Measurements from ENCODE around the gene PCDHGA4.
"Not testable (repeated sequence)": the region's sequence is repeated elsewhere in the genome, so short reads cannot be mapped to it uniquely, and the experiment has no call there.

PCDHGA4 gene

DNA sequence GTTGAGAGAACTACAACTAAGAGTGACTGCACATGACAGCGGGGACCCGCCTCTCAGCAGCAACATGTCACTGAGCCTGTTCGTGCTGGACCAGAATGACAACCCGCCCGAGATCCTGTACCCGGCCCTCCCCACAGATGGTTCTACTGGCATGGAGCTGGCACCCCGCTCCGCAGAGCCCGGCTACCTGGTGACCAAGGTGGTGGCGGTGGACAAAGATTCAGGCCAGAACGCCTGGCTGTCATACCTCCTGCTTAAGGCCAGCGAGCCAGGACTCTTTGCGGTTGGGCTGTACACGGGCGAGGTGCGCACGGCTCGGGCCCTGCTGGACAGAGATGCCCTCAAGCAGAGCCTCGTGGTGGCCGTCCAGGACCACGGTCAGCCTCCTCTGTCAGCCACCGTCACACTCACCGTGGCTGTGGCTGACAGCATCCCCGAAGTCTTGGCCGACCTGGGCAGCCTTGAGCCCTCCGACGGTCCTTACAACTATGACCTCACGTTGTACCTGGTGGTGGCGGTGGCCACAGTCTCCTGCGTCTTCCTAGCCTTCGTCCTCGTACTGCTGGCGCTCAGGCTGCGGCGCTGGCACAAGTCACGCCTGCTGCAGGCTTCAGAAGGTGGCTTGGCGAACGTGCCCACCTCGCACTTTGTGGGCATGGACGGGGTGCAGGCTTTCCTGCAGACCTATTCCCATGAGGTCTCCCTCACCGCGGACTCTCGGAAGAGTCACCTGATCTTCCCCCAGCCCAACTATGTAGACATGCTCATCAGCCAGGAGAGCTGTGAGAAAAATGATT, 29.8 kb downstream of the PCDHGA4 start:
- no peak for DNase-seq (ENCODE audit: low spot score)

- DNase-seq (ENCODE audit: low spot score) = not testable (repeated sequence)
Observed at GRCh38 chr5:141387557-141388311, 32.9 kb downstream of the PCDHGA4 start, which contains the start of gene PCDHGB4. Gene PCDHGB4 (plus strand): TSS chr5:141387698. CDS start chr5:141387885, 187 bp downstream.

DNA sequence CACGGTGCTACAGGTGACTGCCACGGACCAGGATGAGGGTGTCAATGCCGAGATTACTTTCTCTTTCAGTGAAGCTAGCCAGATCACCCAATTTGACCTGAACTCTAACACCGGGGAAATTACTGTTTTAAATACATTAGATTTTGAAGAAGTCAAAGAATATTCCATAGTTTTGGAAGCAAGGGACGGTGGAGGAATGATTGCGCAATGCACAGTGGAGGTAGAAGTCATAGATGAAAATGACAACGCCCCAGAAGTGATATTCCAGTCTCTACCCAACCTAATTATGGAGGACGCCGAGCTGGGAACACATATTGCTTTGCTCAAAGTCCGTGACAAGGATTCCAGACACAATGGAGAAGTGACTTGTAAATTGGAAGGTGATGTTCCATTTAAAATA, 33.8 kb downstream of the PCDHGA4 start:
- no peak for DNase-seq (ENCODE audit: low spot score)

DNA sequence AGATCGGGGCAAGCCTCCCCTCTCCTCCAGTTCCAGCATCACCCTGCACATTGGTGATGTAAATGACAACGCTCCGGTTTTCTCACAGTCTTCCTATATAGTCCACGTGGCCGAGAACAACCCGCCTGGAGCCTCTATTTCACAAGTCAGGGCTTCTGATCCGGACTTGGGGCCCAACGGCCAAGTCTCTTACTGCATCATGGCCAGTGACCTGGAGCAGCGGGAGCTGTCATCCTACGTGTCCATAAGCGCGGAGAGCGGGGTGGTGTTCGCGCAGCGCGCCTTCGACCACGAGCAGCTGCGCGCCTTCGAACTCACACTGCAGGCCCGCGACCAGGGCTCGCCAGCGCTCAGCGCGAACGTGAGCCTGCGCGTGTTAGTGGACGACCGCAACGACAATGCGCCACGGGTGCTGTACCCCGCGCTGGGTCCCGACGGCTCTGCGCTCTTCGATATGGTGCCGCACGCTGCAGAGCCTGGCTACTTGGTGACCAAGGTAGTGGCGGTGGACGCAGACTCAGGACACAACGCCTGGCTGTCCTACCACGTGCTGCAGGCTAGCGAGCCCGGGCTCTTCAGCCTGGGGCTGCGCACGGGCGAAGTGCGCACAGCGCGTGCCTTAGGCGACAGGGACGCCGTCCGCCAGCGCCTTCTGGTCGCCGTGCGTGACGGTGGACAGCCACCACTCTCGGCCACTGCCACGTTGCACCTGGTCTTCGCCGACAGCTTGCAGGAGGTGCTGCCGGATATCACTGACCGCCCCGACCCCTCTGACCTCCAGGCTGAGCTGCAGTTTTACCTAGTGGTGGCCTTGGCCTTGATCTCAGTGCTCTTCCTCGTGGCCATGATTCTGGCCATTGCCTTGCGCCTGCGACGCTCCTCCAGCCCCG, 34.6 kb downstream of the PCDHGA4 start:
- no peak for DNase-seq (ENCODE audit: low spot score)

GRCh38 chr5:141392429-141393198, 37.8 kb downstream of the PCDHGA4 start, which contains the start of gene PCDHGA8:
Gene PCDHGA8 (plus strand): TSS chr5:141392633. CDS start chr5:141392814, 181 bp downstream.
- no peak for DNase-seq (ENCODE audit: low spot score)

- DNase-seq (ENCODE audit: low spot score) = no peak
Observed at GRCh38 chr5:141393267-141393666, 38.4 kb downstream of the PCDHGA4 start.

DNA sequence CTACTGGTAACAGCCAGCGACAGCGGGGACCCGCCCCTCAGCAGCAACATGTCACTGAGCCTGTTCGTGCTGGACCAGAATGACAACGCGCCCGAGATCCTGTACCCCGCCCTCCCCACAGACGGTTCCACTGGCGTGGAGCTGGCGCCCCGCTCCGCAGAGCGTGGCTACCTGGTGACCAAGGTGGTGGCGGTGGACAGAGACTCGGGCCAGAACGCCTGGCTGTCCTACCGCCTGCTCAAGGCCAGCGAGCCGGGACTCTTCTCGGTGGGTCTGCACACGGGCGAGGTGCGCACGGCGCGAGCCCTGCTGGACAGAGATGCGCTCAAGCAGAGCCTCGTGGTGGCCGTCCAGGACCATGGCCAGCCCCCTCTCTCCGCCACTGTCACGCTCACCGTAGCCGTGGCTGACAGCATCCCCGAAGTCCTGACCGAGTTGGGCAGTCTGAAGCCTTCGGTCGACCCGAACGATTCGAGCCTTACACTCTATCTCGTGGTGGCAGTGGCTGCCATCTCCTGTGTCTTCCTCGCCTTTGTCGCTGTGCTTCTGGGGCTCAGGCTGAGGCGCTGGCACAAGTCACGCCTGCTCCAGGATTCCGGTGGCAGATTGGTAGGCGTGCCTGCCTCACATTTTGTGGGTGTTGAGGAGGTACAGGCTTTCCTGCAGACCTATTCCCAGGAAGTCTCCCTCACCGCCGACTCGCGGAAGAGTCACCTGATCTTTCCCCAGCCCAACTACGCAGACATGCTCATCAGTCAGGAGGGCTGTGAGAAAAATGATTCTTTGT, 39.8 kb downstream of the PCDHGA4 start:
- not testable (repeated sequence) for DNase-seq (ENCODE audit: low spot score)

DNA sequence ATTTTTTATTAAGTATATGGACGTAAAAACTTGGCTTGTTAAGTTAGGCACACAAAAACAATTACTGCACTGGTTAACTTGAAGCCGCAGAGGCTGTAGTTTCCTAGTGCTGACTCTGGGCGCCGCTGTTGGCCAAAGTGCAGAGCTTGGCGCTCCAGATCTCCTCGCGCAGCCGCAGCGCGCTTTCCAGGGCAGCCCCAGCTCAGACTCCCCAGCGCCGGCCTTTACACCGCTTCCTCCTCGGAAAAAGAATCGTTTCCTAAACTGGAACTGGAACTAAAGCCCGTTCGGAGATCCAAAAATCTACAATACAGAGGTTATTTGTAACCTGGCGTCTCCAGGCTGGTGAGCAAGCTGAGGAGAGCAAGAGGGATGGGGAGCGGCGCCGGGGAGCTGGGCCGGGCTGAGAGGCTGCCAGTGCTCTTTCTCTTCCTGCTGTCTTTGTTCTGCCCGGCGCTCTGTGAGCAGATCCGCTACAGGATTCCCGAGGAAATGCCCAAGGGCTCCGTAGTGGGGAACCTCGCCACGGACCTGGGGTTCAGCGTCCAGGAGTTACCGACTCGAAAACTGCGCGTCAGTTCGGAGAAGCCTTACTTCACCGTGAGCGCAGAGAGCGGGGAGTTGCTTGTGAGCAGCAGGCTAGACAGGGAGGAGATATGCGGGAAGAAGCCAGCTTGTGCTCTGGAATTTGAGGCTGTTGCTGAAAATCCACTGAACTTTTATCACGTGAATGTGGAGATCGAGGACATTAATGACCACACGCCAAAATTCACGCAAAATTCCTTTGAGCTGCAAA, 43.1 kb downstream of the PCDHGA4 start, which contains the start of gene PCDHGB5:
Gene PCDHGB5, plus strand, starts transcription at position 192 of the 796 bp plus-strand sequence. Its CDS starts 181 bp downstream, at position 373.
- not testable (repeated sequence) for DNase-seq (ENCODE audit: low spot score)

DNA sequence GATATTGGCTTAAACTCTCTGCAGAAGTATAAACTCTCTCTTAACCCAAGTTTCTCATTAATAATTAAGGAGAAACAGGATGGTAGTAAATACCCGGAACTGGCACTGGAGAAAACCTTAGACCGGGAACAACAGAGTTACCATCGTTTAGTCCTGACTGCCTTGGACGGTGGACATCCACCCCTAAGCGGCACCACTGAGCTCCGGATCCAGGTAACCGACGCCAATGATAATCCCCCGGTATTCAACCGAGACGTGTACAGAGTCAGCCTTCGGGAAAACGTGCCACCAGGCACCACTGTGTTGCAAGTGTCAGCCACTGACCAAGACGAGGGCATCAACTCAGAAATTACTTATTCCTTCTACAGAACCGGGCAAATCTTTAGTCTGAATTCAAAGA, 43.8 kb downstream of the PCDHGA4 start:
- DNase-seq (ENCODE audit: low spot score) = no peak

- no peak for DNase-seq (ENCODE audit: low spot score)
Observed at GRCh38 chr5:141399555-141400258, 44.9 kb downstream of the PCDHGA4 start.

DNA sequence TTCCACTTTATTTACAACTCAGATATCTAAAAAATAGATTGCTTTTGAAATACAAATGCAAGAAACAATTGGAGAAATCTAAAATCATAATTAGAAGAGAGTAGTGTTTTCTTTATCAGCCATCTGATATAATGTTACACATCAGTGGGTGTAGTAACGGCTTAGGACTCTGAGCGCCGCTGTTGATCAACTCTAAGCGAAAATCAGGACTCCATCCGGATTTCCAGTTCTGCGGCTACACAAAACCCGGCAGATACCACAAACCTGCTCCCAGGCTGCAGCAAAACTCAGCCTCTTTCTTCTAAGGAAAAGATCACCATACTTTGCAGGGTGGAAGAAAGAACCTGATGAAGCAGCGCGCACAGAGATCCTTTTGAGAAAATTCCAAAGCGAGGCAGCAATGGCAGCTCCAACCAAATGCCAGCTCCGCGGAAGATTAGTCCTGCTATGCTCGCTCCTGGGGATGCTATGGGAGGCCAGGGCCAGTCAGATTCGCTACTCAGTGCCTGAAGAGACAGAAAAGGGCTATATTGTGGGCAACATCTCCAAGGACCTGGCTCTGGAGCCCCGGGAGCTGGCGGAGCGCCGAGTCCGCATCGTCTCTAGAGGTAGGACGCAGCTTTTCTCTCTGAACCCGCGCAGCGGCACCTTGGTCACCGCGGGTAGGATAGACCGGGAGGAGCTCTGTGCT, 47.9 kb downstream of the PCDHGA4 start, which contains the start of gene PCDHGA9:
Gene PCDHGA9, plus strand, starts transcription at position 226 of the 691 bp plus-strand sequence. Its CDS starts 175 bp downstream, at position 401.
- DNase-seq (ENCODE audit: low spot score) = no peak

DNA sequence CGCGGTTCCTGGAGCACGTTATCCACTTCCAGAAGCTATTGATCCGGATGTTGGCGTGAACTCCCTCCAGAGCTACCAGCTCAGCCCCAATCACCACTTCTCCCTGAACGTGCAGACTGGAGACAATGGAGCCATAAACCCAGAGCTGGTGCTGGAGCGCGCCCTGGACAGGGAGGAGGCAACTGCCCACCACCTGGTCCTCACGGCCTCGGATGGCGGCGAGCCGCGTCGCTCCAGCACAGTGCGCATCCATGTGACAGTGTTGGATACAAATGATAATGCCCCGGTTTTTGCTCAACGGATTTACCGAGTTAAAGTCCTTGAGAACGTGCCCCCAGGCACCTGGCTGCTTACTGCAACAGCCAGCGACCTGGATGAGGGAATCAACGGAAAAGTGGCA, 48.6 kb downstream of the PCDHGA4 start:
- DNase-seq (ENCODE audit: low spot score) = no peak

Data from kidney capillary endothelial cell (primary cell).